ENCODE results near the gene BTBD9.

The BTBD9 gene

DNA sequence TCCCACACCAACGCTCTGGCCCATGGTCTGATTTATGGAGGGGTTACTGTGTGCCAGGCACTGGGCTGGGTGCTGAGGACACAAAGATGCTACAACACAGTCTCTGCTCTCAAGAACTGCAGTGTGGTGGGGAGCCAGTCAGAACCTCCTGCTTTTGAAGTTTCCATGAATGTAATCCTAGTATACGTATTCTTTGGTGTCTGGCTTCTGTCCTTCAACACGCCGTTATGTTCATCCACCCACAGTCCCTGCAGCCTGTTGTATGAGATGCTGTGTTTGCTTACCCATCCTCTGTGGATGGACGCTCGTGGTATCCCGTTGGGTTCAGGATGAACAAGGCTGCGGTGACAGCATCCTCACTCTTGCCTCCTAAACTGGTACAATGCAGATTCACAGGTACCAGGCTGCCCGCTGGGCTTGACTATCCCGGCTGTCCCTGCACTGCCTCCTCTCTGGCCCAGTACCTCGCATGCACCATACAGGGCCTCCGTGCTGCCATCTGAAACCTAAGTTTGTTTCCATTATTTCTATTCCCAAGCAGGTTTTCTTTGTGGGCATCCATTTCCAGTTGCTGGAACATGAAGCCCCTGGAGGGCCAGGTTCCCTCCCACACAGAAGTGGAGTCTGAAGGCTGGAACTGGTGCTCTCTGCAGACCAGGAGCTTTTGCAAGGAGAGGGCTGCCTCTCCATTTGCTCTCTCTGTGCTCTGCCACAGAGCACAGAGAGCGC lies 455.7 kb downstream of the BTBD9 start:
- Histone ChIP-seq H3K14ac (ENCODE audit: low read length in 2 of 2) (no peak overlapping the region), H2AFZ (ENCODE audit: low read depth, low read length) (no peak overlapping the region), H3K23ac (ENCODE audit: low read length in 2 of 2) (no peak overlapping the region), H3K4ac (ENCODE audit: low read depth in 1 of 2, low read length in 2 of 2) (no peak overlapping the region), H2BK5ac (ENCODE audit: low read depth, low read length, poor library complexity, severe bottlenecking) (no peak overlapping the region), H3K4me2 (ENCODE audit: low read length, poor library complexity, severe bottlenecking) (no peak overlapping the region), H3K9me3 (ENCODE audit: control insufficient read depth, low read length) (no peaks in the 10 kb centered on the region), H2BK12ac (ENCODE audit: low read length in 2 of 2) (no peak overlapping the region), H4K91ac (ENCODE audit: low read length) (no peak overlapping the region), H3K79me1 (replicated peaks; ENCODE audit: low read length, poor library complexity, severe bottlenecking) (no peaks in the 10 kb centered on the region), H3K18ac (ENCODE audit: low read depth in 1 of 2, low read length in 2 of 2) (no peak overlapping the region), H3K4me1 (ENCODE audit: control insufficient read depth, insufficient read depth, low read depth, low read length) (no peaks in the 10 kb centered on the region), H4K8ac (ENCODE audit: low read length) (no peak overlapping the region), H3K27me3 (ENCODE audit: control insufficient read depth in 1 of 2, insufficient read depth in 1 of 2, low read length in 2 of 2) (no peaks in the 10 kb centered on the region), H3K9ac (ENCODE audit: low read length) (no peak overlapping the region), H3K4me3 (ENCODE audit: insufficient read depth in 1 of 2, low read depth in 1 of 2, low read length in 2 of 2) (no peak overlapping the region), H2BK120ac (ENCODE audit: low read depth, low read length) (no peak overlapping the region), H2AK5ac (ENCODE audit: low read length, severe bottlenecking) (no peak overlapping the region), H2BK15ac (ENCODE audit: low read depth, poor library complexity, severe bottlenecking) (no peak overlapping the region), H3K36me3 (ENCODE audit: control insufficient read depth in 1 of 2, insufficient read depth in 2 of 2, low read depth in 1 of 2, low read length in 2 of 2) (peaks cover 3 to 8% of the 10 kb centered on the region in 2 experiments), H3K27ac (ENCODE audit: low read length, poor library complexity, severe bottlenecking) (no peak overlapping the region)
- no peak for DNase-seq
- 90% methylated on average over 13 of the region's 13 CpGs for WGBS

DNA sequence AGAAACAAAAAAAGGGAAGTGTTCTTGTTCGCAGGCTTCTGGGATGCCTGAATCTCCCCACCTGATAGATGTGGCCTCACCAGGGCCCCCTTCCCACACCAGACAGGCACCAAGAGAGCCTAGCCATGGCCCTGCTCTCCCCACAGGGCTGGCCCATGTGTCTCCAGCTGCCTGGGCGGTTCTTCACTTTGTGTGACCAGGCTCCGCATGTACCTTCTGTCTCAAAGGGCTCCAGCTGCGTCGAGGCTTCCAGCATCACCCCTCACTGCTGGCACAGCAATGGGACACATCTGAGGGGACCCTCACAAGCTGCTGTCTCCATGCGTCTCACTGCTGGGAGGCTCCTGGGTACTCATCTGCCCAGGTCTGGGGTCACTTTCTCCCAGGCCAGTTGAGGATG lies 457.3 kb downstream of the BTBD9 start:
- Histone ChIP-seq H4K8ac (ENCODE audit: low read length) (no peak overlapping the region), H3K36me3 (ENCODE audit: control insufficient read depth in 1 of 2, insufficient read depth in 2 of 2, low read depth in 1 of 2, low read length in 2 of 2) (peaks cover 6 to 8% of the 10 kb centered on the region in 2 experiments), H3K27me3 (ENCODE audit: control insufficient read depth in 1 of 2, insufficient read depth in 1 of 2, low read length in 2 of 2) (no peaks in the 10 kb centered on the region), H2AK5ac (ENCODE audit: low read length, severe bottlenecking) (no peak overlapping the region), H2BK120ac (ENCODE audit: low read depth, low read length) (no peak overlapping the region), H2BK5ac (ENCODE audit: low read depth, low read length, poor library complexity, severe bottlenecking) (no peak overlapping the region), H3K4me1 (ENCODE audit: control insufficient read depth, insufficient read depth, low read depth, low read length) (no peaks in the 10 kb centered on the region), H2BK12ac (ENCODE audit: low read length in 2 of 2) (no peak overlapping the region), H3K27ac (ENCODE audit: low read length, poor library complexity, severe bottlenecking) (no peak overlapping the region), H4K91ac (ENCODE audit: low read length) (no peak overlapping the region), H3K4ac (ENCODE audit: low read depth in 1 of 2, low read length in 2 of 2) (no peak overlapping the region), H2BK15ac (ENCODE audit: low read depth, poor library complexity, severe bottlenecking) (no peak overlapping the region), H3K9ac (ENCODE audit: low read length) (no peak overlapping the region), H3K18ac (ENCODE audit: low read depth in 1 of 2, low read length in 2 of 2) (no peak overlapping the region), H3K14ac (ENCODE audit: low read length in 2 of 2) (no peak overlapping the region), H3K79me1 (replicated peaks; ENCODE audit: low read length, poor library complexity, severe bottlenecking) (no peaks in the 10 kb centered on the region), H2AFZ (ENCODE audit: low read depth, low read length) (no peak overlapping the region), H3K23ac (ENCODE audit: low read length in 2 of 2) (no peak overlapping the region), H3K4me3 (ENCODE audit: insufficient read depth in 1 of 2, low read depth in 1 of 2, low read length in 2 of 2) (no peak overlapping the region), H3K9me3 (ENCODE audit: control insufficient read depth, low read length) (no peaks in the 10 kb centered on the region), H3K4me2 (ENCODE audit: low read length, poor library complexity, severe bottlenecking) (no peak overlapping the region)
- 97% methylated on average over 6 of the region's 6 CpGs for WGBS
- DNase-seq = no peak

DNA sequence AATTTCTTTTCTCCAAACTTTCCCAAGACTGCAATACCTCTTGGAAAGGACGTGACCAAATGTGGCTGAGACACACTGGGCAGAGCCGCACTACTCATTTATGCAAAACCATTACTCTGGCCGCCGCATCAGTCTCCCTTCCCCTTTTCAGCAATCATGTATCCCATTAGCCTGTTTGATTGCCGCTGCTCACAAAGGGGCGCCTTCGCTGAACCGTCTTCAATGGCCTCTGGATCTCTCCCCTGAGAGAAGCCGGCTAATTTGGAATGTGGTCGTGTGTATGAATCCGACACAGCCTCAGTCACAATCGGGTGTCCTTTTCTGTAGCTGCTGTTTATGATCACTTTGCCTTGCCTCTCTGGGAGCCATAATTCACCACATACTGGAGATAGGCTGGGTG lies 459.1 kb downstream of the BTBD9 start:
- Histone ChIP-seq H2BK5ac (ENCODE audit: low read depth, low read length, poor library complexity, severe bottlenecking) (no peak overlapping the region), H2AK5ac (ENCODE audit: low read length, severe bottlenecking) (no peak overlapping the region), H3K4me3 (ENCODE audit: insufficient read depth in 1 of 2, low read depth in 1 of 2, low read length in 2 of 2) (no peak overlapping the region), H2BK120ac (ENCODE audit: low read depth, low read length) (no peak overlapping the region), H2BK15ac (ENCODE audit: low read depth, poor library complexity, severe bottlenecking) (no peak overlapping the region), H4K8ac (ENCODE audit: low read length) (no peak overlapping the region), H3K27ac (ENCODE audit: low read length, poor library complexity, severe bottlenecking) (no peak overlapping the region), H3K79me1 (replicated peaks; ENCODE audit: low read length, poor library complexity, severe bottlenecking) (no peaks in the 10 kb centered on the region), H3K9me3 (ENCODE audit: control insufficient read depth, low read length) (no peaks in the 10 kb centered on the region), H3K27me3 (ENCODE audit: control insufficient read depth in 1 of 2, insufficient read depth in 1 of 2, low read length in 2 of 2) (no peaks in the 10 kb centered on the region), H3K4me1 (ENCODE audit: control insufficient read depth, insufficient read depth, low read depth, low read length) (no peaks in the 10 kb centered on the region), H3K18ac (ENCODE audit: low read depth in 1 of 2, low read length in 2 of 2) (no peak overlapping the region), H3K36me3 (ENCODE audit: control insufficient read depth in 1 of 2, insufficient read depth in 2 of 2, low read depth in 1 of 2, low read length in 2 of 2) (peaks cover 4 to 10% of the 10 kb centered on the region in 2 experiments), H3K4ac (ENCODE audit: low read depth in 1 of 2, low read length in 2 of 2) (no peak overlapping the region), H2BK12ac (ENCODE audit: low read length in 2 of 2) (no peak overlapping the region), H3K23ac (ENCODE audit: low read length in 2 of 2) (no peak overlapping the region), H3K9ac (ENCODE audit: low read length) (no peak overlapping the region), H3K14ac (ENCODE audit: low read length in 2 of 2) (no peak overlapping the region), H3K4me2 (ENCODE audit: low read length, poor library complexity, severe bottlenecking) (no peak overlapping the region), H4K91ac (ENCODE audit: low read length) (peak overlapping the region; percentile 37), H2AFZ (ENCODE audit: low read depth, low read length) (no peak overlapping the region)
- DNase-seq = no peak
- 92% methylated on average over 12 of the region's 12 CpGs for WGBS

- H3K27ac ChIP-seq (ENCODE audit: low read length, poor library complexity, severe bottlenecking) = no peak overlapping the region
- H3K18ac ChIP-seq (ENCODE audit: low read depth in 1 of 2, low read length in 2 of 2) = no peak overlapping the region
- H3K4me3 ChIP-seq (ENCODE audit: insufficient read depth in 1 of 2, low read depth in 1 of 2, low read length in 2 of 2) = no peak overlapping the region
- H4K91ac ChIP-seq (ENCODE audit: low read length) = no peak overlapping the region
- no peak overlapping the region for H3K23ac ChIP-seq (ENCODE audit: low read length in 2 of 2)
- H3K4me1 ChIP-seq (ENCODE audit: control insufficient read depth, insufficient read depth, low read depth, low read length) = no peaks in the 10 kb centered on the region
- no peak overlapping the region for H2BK12ac ChIP-seq (ENCODE audit: low read length in 2 of 2)
- no peaks in the 10 kb centered on the region for H3K9me3 ChIP-seq (ENCODE audit: control insufficient read depth, low read length)
- H3K79me1 ChIP-seq (replicated peaks; ENCODE audit: low read length, poor library complexity, severe bottlenecking) = no peaks in the 10 kb centered on the region
- H3K4ac ChIP-seq (ENCODE audit: low read depth in 1 of 2, low read length in 2 of 2) = no peak overlapping the region
- H4K8ac ChIP-seq (ENCODE audit: low read length) = no peak overlapping the region
- H3K4me2 ChIP-seq (ENCODE audit: low read length, poor library complexity, severe bottlenecking) = no peak overlapping the region
- H3K27me3 ChIP-seq (ENCODE audit: control insufficient read depth in 1 of 2, insufficient read depth in 1 of 2, low read length in 2 of 2) = no peaks in the 10 kb centered on the region
- H3K14ac ChIP-seq (ENCODE audit: low read length in 2 of 2) = no peak overlapping the region
- no peak overlapping the region for H2AK5ac ChIP-seq (ENCODE audit: low read length, severe bottlenecking)
- peaks cover 0 to 14% of the 10 kb centered on the region in 2 experiments for H3K36me3 ChIP-seq (ENCODE audit: control insufficient read depth in 1 of 2, insufficient read depth in 2 of 2, low read depth in 1 of 2, low read length in 2 of 2)
- DNase-seq = no peak
- H2BK120ac ChIP-seq (ENCODE audit: low read depth, low read length) = no peak overlapping the region
- no peak overlapping the region for H2BK15ac ChIP-seq (ENCODE audit: low read depth, poor library complexity, severe bottlenecking)
- H2AFZ ChIP-seq (ENCODE audit: low read depth, low read length) = no peak overlapping the region
- H3K9ac ChIP-seq (ENCODE audit: low read length) = no peak overlapping the region
- 90% methylated on average over 11 of the region's 12 CpGs for WGBS
- H2BK5ac ChIP-seq (ENCODE audit: low read depth, low read length, poor library complexity, severe bottlenecking) = no peak overlapping the region
These were observed 459.8 kb downstream of the BTBD9 start for GRCh38 chr6:38179794-38180430.

Data from mesenchymal stem cell (in vitro differentiated cells and primary cell).